ENCODE data around the gene PARD6A. TPM values are rescaled to one million over a fixed set of nuclear protein-coding genes. Genes with fewer than 3 reads are reported as not detected.

PARD6A gene
- total RNA-seq, 2 donors from 2014 or later, result 2.6 to 3.7 TPM

DNA sequence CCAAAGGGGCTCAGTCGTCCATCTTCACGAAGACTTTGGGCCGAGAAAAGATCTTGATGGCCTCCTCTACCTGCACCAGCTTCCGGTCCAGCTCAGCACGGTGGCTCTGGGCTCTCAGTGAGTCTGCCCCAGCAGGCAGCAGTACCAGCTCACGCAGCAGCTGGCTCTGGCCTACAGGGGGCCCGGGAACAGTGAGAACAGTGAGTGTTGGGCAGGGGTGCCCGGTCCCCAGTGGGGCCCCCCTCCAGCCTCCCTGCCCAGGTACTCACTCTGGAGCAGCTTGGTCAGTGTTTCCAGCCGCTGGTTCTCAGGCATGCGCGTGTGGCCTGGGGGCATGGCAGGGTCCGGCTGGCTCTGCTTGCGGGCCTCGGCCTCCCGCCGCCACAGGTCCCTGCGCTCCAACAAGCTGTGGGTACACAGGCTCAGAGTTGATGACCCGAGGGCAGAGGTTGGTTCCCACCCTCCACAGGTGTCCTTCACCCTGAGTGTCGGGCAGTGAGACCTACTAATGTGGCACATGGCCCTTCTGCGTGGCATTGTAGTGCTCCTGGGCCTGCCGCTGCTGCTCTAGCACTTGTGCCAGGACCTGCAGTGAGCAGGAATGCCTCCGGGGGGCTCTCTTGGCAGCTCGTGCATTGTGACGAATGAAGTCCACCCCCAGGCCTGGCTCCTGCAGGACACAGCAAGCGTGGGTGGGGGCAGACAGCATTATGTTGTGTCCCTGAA is 2.6 kb downstream of the PARD6A start:
- Mint-ChIP-seq H3K27me3 (ENCODE audit: insufficient read depth) (peaks cover 6% of the 10 kb centered on the region), H3K9me3 (no peaks in the 10 kb centered on the region), H3K4me1 (peaks cover 9% of the 10 kb centered on the region), H3K27ac (no peak overlapping the region), H3K4me3 (no peak overlapping the region), H3K36me3 (ENCODE audit: low read depth) (peaks cover 13% of the 10 kb centered on the region)
- peaks cover 17% of the 10 kb centered on the region for H3K36me3 ChIP-seq (ENCODE audit: control insufficient read depth, insufficient read depth, low read length)
- no peak overlapping the region for H3K9ac ChIP-seq (ENCODE audit: extremely low read depth, low read length, poor library complexity, severe bottlenecking)
- WGBS, 2 experiments (ENCODE audit: insufficient coverage in 1 of 2, insufficient read length in 1 of 2), result 80 to 82% methylated on average over 15 to 25 of the region's 25 CpGs
- H3K4me3 ChIP-seq (ENCODE audit: low read length), result no peak overlapping the region
- peaks cover 8% of the 10 kb centered on the region for H3K4me1 ChIP-seq (ENCODE audit: control insufficient read depth, insufficient read depth, low read length)
- H3K27me3 ChIP-seq (ENCODE audit: control insufficient read depth, insufficient read depth, low read length, poor library complexity, severe bottlenecking), result no peaks in the 10 kb centered on the region
- no peaks in the 10 kb centered on the region for H3K9me3 ChIP-seq (ENCODE audit: control insufficient read depth, low read length)
- peak; percentile 69 for TF ChIP-seq CTCF (conservative IDR thresholded peaks at IDR 0.05)
- peak; percentile 89 for DNase-seq
- H3K27ac ChIP-seq (ENCODE audit: low read depth, low read length), result no peak overlapping the region

- peak overlapping the region; percentile 20 for H3K27ac Mint-ChIP-seq
- no peak for DNase-seq
- Histone ChIP-seq H3K27ac (ENCODE audit: low read depth, low read length) (no peak overlapping the region), H3K4me3 (ENCODE audit: low read length) (no peak overlapping the region), H3K36me3 (ENCODE audit: control insufficient read depth, insufficient read depth, low read length) (peaks cover 12% of the 10 kb centered on the region), H3K4me1 (ENCODE audit: control insufficient read depth, insufficient read depth, low read length) (peaks cover 8% of the 10 kb centered on the region), H3K9ac (ENCODE audit: extremely low read depth, low read length, poor library complexity, severe bottlenecking) (no peak overlapping the region), H3K27me3 (ENCODE audit: control insufficient read depth, insufficient read depth, low read length, poor library complexity, severe bottlenecking) (no peaks in the 10 kb centered on the region), H3K9me3 (ENCODE audit: control insufficient read depth, low read length) (no peaks in the 10 kb centered on the region)
- no peak overlapping the region for H3K4me3 Mint-ChIP-seq
- peak; percentile 8 for TF ChIP-seq CTCF (conservative IDR thresholded peaks at IDR 0.05)
- H3K27me3 Mint-ChIP-seq (ENCODE audit: insufficient read depth), result peaks cover 6% of the 10 kb centered on the region
- peaks cover 9% of the 10 kb centered on the region for H3K4me1 Mint-ChIP-seq
- WGBS, 2 experiments (ENCODE audit: insufficient coverage in 1 of 2, insufficient read length in 1 of 2), result 95 to 98% methylated on average over 5 to 6 of the region's 6 CpGs
- H3K9me3 Mint-ChIP-seq, result no peaks in the 10 kb centered on the region
- H3K36me3 Mint-ChIP-seq (ENCODE audit: low read depth), result peaks cover 13% of the 10 kb centered on the region
Measured at GRCh38 chr16:67663877-67664222, 3.1 kb downstream of the PARD6A start.

DNA sequence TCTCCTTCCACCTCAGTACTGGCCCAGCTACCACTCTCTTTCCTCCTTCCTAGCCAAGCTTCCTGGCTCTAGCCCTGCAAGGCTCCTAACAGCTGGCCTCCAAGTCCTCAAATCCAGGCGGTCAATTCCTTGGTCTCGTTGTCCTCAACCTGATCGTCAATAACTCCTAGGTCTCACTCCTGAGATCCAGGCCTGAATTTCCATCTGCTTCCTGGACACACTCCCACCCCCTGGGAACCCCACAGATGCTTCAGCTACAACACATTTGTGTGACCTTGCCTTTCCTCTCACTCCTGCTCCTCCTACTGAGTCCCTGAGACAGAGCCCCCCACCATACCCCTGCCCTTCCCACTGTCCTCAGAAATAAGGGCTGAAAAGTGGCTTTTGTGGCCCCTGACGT is 3.5 kb downstream of the PARD6A start:
- Histone ChIP-seq H3K27ac (ENCODE audit: low read depth, low read length) (no peak overlapping the region), H3K4me1 (ENCODE audit: control insufficient read depth, insufficient read depth, low read length) (peaks cover 5% of the 10 kb centered on the region), H3K4me3 (ENCODE audit: low read length) (no peak overlapping the region), H3K9me3 (ENCODE audit: control insufficient read depth, low read length) (no peaks in the 10 kb centered on the region), H3K27me3 (ENCODE audit: control insufficient read depth, insufficient read depth, low read length, poor library complexity, severe bottlenecking) (no peaks in the 10 kb centered on the region), H3K9ac (ENCODE audit: extremely low read depth, low read length, poor library complexity, severe bottlenecking) (no peak overlapping the region), H3K36me3 (ENCODE audit: control insufficient read depth, insufficient read depth, low read length) (peaks cover 11% of the 10 kb centered on the region)
- Mint-ChIP-seq H3K36me3 (ENCODE audit: low read depth) (peaks cover 13% of the 10 kb centered on the region), H3K27me3 (ENCODE audit: insufficient read depth) (peaks cover 6% of the 10 kb centered on the region), H3K27ac (peak overlapping the region; percentile 20), H3K4me3 (no peak overlapping the region), H3K9me3 (no peaks in the 10 kb centered on the region), H3K4me1 (peaks cover 9% of the 10 kb centered on the region)
- 92 to 100% methylated on average over 4 of the region's 4 CpGs for WGBS, 2 experiments (ENCODE audit: insufficient coverage in 1 of 2, insufficient read length in 1 of 2)
- no peak for TF ChIP-seq CTCF (conservative IDR thresholded peaks at IDR 0.05)
- DNase-seq, result no peak

Data from endodermal cell (in vitro differentiated cells).